GM19468 (cell line): ENCODE results near the gene POPDC3.
"Not testable (repeated sequence)": the region's sequence is repeated elsewhere in the genome, so short reads cannot be mapped to it uniquely, and the experiment has no call there.

Experiments
- ATAC-seq: cut with Tn5 transposase; IDR thresholded peaks from one replicate; pipeline ENCODE4 v1.9.1; 2021; ENCODE audit warnings: mild to moderate bottlenecking, moderate library complexity, moderate number of reproducible peaks; ENCODE audit not compliant: unreplicated experiment; ENCODE audit errors: extremely low read depth

POPDC3 gene, protein sequence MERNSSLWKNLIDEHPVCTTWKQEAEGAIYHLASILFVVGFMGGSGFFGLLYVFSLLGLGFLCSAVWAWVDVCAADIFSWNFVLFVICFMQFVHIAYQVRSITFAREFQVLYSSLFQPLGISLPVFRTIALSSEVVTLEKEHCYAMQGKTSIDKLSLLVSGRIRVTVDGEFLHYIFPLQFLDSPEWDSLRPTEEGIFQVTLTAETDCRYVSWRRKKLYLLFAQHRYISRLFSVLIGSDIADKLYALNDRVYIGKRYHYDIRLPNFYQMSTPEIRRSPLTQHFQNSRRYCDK

DNA sequence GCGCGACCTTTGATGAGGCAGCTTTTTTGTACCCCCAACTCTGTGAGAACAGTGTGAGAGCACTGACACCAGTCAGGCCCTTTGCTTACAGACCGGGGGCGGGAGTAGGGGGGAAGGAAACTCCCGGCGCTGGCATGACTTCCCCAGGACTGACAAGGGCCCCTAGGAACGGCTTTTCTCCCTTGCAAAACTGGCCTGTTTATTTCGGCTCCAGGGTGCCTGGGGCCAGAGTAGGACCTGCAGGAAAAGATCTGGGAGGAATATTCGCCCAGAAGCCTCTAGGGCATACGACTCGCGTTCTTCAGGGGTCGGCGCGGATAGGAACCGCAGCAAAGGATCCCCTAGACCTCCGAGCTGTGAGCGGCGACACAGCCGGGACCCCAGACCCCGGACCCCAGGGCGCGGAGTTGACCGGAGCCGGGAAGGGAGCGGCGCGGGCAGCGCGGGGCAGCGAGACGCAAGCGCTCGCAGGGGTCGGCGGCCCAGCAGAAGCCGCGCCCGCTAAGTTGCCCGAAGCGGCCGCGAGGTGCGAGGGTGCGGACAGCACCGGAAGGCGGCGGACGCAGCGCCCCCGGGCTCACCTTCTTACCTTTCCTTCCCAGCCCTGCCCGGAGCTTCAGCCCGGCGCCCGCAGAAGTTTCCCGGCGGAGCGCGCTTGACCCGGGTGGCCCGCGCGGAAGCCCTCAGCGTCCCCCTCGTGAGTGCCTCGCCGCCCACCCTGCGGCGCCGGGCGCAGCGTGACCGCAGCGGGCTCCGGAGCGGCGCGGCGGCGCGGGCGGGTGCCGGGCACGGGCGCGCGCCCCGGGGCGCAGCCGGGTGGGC is at the start of gene POPDC3:
TSS of gene POPDC3 (minus strand) at position 771 of the 822 bp plus-strand sequence. CDS start 18,105 bp downstream, outside the sequence.
- peak; percentile 20 for ATAC-seq

DNA sequence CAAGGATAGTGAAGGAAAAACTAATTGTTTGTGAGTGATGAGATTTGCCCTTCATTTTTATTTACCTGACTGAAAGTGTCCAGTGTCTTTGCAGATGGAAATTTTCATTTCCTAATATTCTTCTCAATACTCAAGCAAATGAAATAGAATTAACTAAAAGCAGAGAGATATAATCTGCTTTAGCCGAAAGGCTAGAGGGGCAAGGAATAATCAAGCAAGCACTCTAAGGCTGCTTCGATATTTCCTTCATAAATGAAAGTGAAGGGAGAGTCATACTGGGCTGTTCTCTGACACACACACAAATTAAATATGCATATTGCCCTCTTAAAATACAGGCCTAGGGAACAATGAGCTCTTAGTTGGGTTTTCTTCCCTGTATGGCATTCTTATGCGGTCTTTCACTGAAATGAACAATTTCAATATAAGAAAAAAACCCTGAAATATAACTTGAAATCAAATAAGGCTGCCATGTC is 47.5 kb upstream of the POPDC3 start:
- ATAC-seq, result no peak

DNA sequence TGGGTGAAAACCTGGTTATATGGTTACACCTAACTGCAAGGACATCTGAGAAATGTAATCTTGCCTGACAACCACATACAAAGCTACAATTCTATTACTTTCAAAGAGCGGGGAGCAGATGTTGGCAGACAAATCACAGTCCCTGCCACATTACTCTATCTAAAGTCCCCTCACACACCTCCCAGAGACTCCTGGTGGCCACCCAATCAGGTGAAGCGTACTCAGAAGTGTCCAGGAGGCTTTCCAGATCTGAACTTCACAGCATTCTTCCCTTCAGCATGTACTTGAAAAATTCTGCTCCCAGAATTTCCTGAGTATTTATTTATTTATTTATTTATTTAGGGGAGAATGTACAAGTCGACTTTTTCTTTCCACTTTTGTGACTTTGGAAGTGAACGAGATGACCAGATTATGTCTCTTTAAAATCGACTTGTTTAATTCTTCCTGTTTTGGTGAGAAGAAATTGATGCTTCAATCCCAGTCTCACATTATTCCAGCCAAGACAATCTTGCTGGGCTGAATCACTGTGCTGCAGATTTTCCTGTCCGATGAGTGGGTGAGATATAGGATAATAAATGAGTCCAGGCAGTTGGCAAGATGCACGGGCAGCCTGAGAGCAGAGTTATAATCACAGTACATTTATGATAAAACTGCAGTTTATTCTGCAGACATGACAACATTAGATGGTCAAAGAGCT is 46.9 kb upstream of the POPDC3 start:
- ATAC-seq, result no peak

DNA sequence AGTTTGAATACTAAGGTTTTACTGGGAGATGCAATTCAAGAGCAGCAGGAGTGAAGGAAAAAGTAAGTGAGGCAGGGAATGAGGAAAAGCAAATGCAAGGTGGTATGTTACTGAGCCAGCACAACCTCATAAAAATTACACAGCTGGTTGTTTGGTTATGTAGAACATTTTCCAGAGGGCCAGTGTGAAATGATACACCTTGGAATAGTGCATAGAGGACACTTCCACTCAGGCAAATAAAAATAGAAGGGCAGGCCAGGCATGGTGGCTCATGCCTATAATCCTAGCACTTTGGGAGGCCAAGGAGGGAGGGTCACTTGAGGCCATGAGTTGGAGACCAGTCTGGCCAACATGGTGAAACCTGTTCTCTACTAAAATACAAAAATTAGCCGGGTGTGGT is 43.4 kb upstream of the POPDC3 start:
- ATAC-seq, result no peak

- not testable (repeated sequence) for ATAC-seq
These were observed 41.4 kb upstream of the POPDC3 start for GRCh38 chr6:105221219-105221618.

GRCh38 chr6:105220186-105220585 is 40.4 kb upstream of the POPDC3 start:
- ATAC-seq, result no peak

DNA sequence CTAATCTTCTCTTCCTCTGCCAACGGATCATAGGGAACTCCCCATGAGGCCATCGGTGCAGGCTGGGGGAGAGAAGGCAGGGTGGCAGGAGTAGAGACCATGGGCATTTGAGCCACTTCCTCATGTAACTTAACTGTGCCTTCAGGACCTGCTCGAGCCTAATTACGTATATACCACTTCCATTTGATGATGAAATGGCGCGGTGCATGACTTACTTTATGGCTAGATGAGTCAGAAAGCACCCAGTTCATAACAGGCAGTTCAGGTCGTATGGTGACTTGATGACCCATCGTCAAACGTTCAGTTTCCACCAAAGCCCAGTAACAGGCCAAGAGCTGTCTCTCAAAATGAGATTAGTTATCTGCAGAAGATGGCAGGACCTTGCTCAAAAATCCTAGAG is 39.4 kb upstream of the POPDC3 start:
- ATAC-seq, result not testable (repeated sequence)

DNA sequence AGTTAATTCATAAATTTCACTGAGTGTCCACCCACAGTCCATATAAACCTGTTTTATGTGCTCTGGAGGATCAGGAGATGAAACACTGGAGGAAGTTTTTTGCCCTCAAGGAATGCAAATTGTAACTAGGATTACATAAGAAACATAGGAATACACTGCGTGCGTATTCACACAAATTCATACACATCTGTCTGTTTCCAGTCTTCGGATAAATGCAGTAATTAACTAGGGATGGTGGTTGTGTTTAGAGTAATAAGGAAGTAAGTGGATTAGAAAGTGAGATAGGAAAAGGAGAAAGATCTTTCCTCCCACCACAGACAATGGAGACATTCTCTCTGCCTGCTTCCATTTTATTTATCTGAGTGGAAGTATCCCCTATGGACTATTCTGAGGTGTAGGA is 35.7 kb upstream of the POPDC3 start:
- no peak for ATAC-seq

- no peak for ATAC-seq
These were observed 34.9 kb upstream of the POPDC3 start for GRCh38 chr6:105214668-105215067.

DNA sequence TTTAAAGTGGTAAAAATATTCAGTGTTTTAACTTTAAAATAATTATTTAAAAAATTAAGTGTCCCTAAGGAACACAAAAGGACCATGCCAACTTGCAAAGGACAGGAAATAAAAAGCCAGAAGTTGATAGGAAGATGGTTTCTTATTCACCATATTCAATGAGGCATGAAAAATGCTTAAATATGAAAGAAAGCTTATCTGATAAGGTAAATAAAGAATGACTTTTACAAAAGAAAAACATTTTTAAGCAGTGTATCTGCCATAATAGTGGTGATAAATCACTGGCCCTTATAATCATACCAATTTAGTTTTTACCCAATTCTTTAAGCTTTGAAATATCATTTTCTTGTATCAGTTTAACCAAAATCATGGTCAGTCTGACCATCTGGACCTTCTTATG is 33.5 kb upstream of the POPDC3 start:
- no peak for ATAC-seq

GRCh38 chr6:105212587-105212986 is 32.8 kb upstream of the POPDC3 start:
- ATAC-seq, result peak; percentile 39

DNA sequence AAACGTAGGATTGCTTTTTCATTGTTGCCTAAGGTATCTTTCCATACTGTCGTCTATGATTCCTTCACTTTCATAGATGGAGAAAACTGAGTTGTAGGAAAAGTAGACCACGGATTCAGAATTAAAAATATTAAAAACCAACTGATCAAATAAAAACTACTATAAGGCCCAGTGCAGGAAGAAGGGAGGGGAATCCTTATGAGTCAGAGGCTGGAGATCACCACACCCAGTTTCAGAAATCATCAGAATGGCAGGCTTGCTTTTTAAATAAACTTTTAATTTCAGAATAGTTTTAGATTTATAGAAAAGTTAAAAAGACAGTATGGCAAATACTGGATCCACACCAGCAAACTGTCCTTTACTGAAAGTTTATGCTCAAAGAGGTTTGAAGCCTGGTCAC is 32.0 kb upstream of the POPDC3 start:
- ATAC-seq, result no peak

GRCh38 chr6:105210932-105211531 is 31.2 kb upstream of the POPDC3 start:
- ATAC-seq, result no peak

- no peak for ATAC-seq
These were observed 30.3 kb upstream of the POPDC3 start for GRCh38 chr6:105209950-105210706.

DNA sequence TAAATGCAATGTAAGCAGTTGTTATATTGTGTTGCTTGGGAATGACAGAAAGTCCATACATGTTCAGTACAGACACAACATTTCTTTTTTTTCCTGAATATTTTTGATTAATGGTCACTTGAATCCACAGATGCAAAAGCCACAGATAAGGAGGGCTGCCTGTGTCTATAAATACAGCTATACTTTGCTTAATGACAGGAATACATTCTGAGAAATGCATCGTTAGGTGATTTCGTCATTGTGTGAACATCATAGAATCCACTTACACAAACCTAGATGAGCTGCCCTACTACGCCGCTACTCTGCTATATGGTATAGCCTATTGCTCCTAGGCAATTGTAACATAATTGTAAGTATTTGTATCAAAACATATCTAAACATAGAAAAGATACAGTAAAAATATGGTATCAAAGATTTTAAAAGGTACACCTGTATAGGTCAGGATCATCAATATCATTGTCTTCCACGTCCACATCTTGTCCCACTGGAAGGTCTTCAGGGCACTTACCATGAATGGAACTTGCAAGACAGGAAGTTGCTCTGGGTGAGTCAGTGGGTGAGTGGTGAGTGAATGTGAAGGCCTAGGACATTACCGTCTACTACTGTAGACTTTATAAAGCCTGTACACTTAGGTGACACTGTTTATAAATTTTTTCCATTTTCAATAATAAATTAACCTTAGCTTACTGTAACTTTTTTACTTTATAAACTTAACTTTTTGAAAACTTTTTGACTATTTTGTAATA is 27.9 kb upstream of the POPDC3 start:
- no peak for ATAC-seq

- ATAC-seq, result no peak
These were observed 25.0 kb upstream of the POPDC3 start for GRCh38 chr6:105204768-105205167.

- no peak for ATAC-seq
These were observed 24.5 kb upstream of the POPDC3 start for GRCh38 chr6:105204331-105204730.

GRCh38 chr6:105202486-105202885 is 22.7 kb upstream of the POPDC3 start:
- no peak for ATAC-seq

DNA sequence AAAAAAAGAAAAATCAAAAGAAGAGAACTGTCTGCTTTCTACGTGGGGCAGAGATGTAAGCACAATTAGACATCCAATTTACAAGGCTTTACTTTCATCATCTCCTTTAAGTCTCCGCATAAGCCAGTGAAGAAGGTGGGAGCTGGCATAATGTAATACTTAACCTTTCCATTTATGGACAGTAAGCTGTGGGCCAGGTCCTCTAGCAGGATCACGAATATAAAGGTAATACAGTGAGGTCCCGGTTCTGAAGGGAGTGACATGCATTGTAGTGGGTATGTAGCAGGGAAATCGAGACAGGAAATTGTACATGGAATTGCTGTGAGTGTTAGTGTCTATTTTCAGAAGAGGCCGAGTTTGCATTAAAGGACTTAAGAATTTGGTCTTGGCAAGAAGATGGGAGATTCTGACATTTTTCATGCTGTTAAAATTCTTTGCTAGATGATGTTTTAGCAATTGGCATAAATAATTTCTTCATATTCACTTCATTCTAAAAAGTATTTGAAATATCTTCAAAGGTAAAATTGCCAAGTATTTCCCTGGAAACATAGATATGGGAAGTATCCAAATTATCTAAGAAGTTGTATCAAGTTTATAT is 20.4 kb upstream of the POPDC3 start:
- no peak for ATAC-seq
